HepG2 (cell line): Measurements from ENCODE around the gene SPAG4. TPM values are rescaled to one million over a fixed set of nuclear protein-coding genes. Genes with fewer than 3 reads are reported as not detected.

Experiments used
- ATRX ChIP-seq: sonication (generic); formaldehyde crosslinking; IDR thresholded peaks from 2 replicates; pipeline ENCODE4 v1.4.0; 2020; ENCODE audit warnings: missing genetic modification reagents, borderline replicate concordance
- FIP1L1 ChIP-seq: fragments of 200-400 bp; formaldehyde crosslinking; IDR thresholded peaks from 2 replicates; pipeline ENCODE4 v1.6.1; 2018; ENCODE audit warnings: low read depth, mild to moderate bottlenecking, low read length, moderate library complexity, borderline replicate concordance; ENCODE audit not compliant: insufficient read depth
- FOXA3 ChIP-seq: IDR thresholded peaks from 2 replicates; pipeline ENCODE4 v1.6.1; 2016; ENCODE audit warnings: missing genetic modification reagents, missing compliant biosample characterization
- IKZF1 ChIP-seq: fragments of 450-650 bp; IDR thresholded peaks from 2 replicates; pipeline ENCODE4 v1.7.1; 2016
- IKZF4 ChIP-seq: sonication (generic); formaldehyde crosslinking; IDR thresholded peaks from 2 replicates; pipeline ENCODE4 v1.5.1; 2020; ENCODE audit warnings: borderline replicate concordance, mild to moderate bottlenecking, low read depth, missing genetic modification reagents; ENCODE audit errors: not compliant biosample characterization
- NAIF1 ChIP-seq: sonication (generic); formaldehyde crosslinking; IDR thresholded peaks from 2 replicates; pipeline ENCODE4 v1.5.0; 2020; ENCODE audit warnings: mild to moderate bottlenecking, missing genetic modification reagents, borderline replicate concordance
- NPAS2 ChIP-seq: sonication (generic); formaldehyde crosslinking; IDR thresholded peaks from 2 replicates; pipeline ENCODE4 v1.8.0; 2022; ENCODE audit warnings: mild to moderate bottlenecking, missing genetic modification reagents, borderline replicate concordance
- PCBP2 ChIP-seq: fragments of 200-400 bp; formaldehyde crosslinking; optimal IDR thresholded peaks from 2 replicates; pipeline ENCODE3; 2018; ENCODE audit warnings: low read length, low read depth; ENCODE audit not compliant: poor library complexity, severe bottlenecking
- PHF5A ChIP-seq: IDR thresholded peaks from one replicate; pipeline ENCODE4 v1.6.1; 2018; ENCODE audit warnings: low read depth, missing genetic modification reagents; ENCODE audit not compliant: unreplicated experiment
- PITX1 ChIP-seq: sonication (generic); formaldehyde crosslinking; IDR thresholded peaks from 2 replicates; pipeline ENCODE4 v1.5.1; 2020; ENCODE audit warnings: mild to moderate bottlenecking, missing genetic modification reagents
- RXRA ChIP-seq: sonication (generic); formaldehyde crosslinking; IDR thresholded peaks from 2 replicates; pipeline ENCODE4 v1.5.1; 2020; ENCODE audit warnings: missing genetic modification reagents
- SMYD3 ChIP-seq: sonication (generic); formaldehyde crosslinking; IDR thresholded peaks from 2 replicates; pipeline ENCODE4 v1.8.1; 2023; ENCODE audit warnings: mild to moderate bottlenecking, missing genetic modification reagents
- SP140L ChIP-seq: sonication (generic); formaldehyde crosslinking; IDR thresholded peaks from 2 replicates; pipeline ENCODE4 v1.4.0; 2020; ENCODE audit warnings: missing genetic modification reagents, borderline replicate concordance
- ZBTB7A ChIP-seq: sonication (generic); formaldehyde crosslinking; IDR thresholded peaks from 2 replicates; pipeline ENCODE4 v1.8.0; 2022; ENCODE audit warnings: mild to moderate bottlenecking, missing genetic modification reagents
- ZFP62 ChIP-seq: sonication (generic); formaldehyde crosslinking; IDR thresholded peaks from 2 replicates; pipeline ENCODE4 v1.4.0; 2020; ENCODE audit warnings: missing genetic modification reagents
- ZNF230 ChIP-seq: sonication (generic); formaldehyde crosslinking; IDR thresholded peaks from 2 replicates; pipeline ENCODE4 v1.4.0; 2020; ENCODE audit warnings: mild to moderate bottlenecking, missing genetic modification reagents
- ZNF577 ChIP-seq: sonication (generic); formaldehyde crosslinking; IDR thresholded peaks from 2 replicates; pipeline ENCODE4 v1.4.0; 2020; ENCODE audit warnings: mild to moderate bottlenecking, low read depth, missing genetic modification reagents, borderline replicate concordance
- ZSCAN12 ChIP-seq: sonication (generic); formaldehyde crosslinking; IDR thresholded peaks from 2 replicates; pipeline ENCODE4 v1.9.0; 2021; ENCODE audit warnings: mild to moderate bottlenecking, missing genetic modification reagents
- polyA plus RNA-seq, 8 experiments: library from polyadenylated mRNA; depleted of rRNA in 3 of 8; stranded (reverse) in 7 of 8; unstranded in 1 of 8; fragments of >200 nt; fragmentation: Illumina TruSeq in 4 of 8; extraction: Trizol in 4 of 8; gene quantifications; 2 replicates each; pipeline versions ENCODE4 v1.2.1 to v1.2.3, GENCODE V29; 2011 to 2016; ENCODE audit warnings: low read depth in 4 of 8, missing spikeins in 1 of 8, mixed read lengths in 1 of 8; ENCODE audit not compliant: insufficient read depth in 1 of 8
- total RNA-seq, 5 experiments: library from RNA; depleted of rRNA; stranded (reverse); fragments of >200 nt; fragmentation: Illumina TruSeq; extraction: Trizol; gene quantifications; 2 replicates each; pipeline ENCODE4 v1.2.3, GENCODE V29; 2016; ENCODE audit warnings: low read depth in 1 of 5
- TF ChIP-seq, protein P1 (sequence below): IDR thresholded peaks from 2 replicates; pipeline ENCODE4 v1.6.1; 2016; ENCODE audit warnings: mild to moderate bottlenecking, missing biosample characterization, missing genetic modification reagents
- TF ChIP-seq, protein P2 (sequence below): sonication (generic); formaldehyde crosslinking; IDR thresholded peaks from 2 replicates; pipeline ENCODE4 v1.8.0; 2022; ENCODE audit warnings: missing genetic modification reagents, low read depth, mild to moderate bottlenecking, borderline replicate concordance
- TF ChIP-seq, protein P3 (sequence below): sonication (generic); formaldehyde crosslinking; IDR thresholded peaks from 2 replicates; pipeline ENCODE4 v1.5.1; 2020; ENCODE audit warnings: missing genetic modification reagents, mild to moderate bottlenecking, borderline replicate concordance
- TF ChIP-seq, protein P4 (sequence below): sonication (generic); formaldehyde crosslinking; conservative IDR thresholded peaks from 2 replicates; pipeline ENCODE4 v1.8.0; 2022; ENCODE audit warnings: missing genetic modification reagents
- TF ChIP-seq, protein P5 (sequence below): sonication (generic); formaldehyde crosslinking; IDR thresholded peaks from 2 replicates; pipeline ENCODE4 v1.5.0; 2020; ENCODE audit warnings: missing genetic modification reagents, mild to moderate bottlenecking, borderline replicate concordance

The SPAG4 gene
- total and polyA plus RNA-seq, 2 of the 13 experiments (the other 11 are each of a cell fraction or from before 2014, with no cell fraction given): 5.8 to 137 TPM

DNA sequence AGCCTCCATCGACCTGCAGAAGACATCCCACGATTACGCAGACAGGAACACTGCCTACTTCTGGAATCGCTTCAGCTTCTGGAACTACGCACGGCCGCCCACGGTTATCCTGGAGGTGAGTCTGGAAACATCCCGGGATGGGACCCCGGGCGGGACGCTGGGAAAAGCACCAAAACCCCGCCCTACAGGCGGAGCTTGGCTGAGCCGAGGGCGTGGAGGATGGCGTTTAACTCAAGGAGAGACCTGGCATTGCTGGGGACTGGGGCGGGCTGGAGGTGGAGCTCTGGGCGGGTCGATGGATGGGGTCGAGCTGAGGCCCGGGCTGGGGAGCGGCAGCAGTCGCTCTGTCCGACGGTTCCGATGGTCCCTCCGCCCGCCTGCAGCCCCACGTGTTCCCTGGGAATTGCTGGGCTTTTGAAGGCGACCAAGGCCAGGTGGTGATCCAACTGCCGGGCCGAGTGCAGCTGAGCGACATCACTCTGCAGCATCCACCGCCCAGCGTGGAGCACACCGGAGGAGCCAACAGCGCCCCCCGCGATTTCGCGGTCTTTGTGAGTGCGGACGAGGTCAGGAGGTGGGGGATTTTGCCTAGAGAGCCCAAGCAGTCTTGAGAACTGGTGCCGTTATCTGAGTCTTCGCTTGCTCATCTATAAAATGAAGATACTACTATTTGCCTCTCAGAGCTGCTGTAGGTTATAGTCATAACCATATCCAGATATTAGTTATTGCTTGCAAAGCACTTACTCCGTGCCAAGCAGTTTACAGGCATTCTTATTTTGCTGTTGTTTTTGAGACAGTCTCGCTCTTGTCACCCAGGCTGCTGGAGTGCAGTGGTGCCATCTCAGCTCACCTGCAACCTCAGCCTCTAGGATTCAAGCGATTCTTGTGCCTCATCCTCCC, 3.8 kb downstream of the SPAG4 start (continued):
- peak; percentile 68 for TF ChIP-seq FOXA3 (CRISPR knock-in tag)
- peak; percentile 92; the same call in 1 of the 2 replicates for TF ChIP-seq SP140L (CRISPR knock-in tag)
- TF ChIP-seq RXRA (CRISPR knock-in tag): peak; percentile 89
- 0 out of 2 replicates have a peak, but pooled peaks have one; percentile 49 for TF ChIP-seq ZSCAN12 (CRISPR knock-in tag)
- no peak for TF ChIP-seq PCBP2
- no peak for TF ChIP-seq SMYD3 (CRISPR knock-in tag)
- TF ChIP-seq, protein P1, sequence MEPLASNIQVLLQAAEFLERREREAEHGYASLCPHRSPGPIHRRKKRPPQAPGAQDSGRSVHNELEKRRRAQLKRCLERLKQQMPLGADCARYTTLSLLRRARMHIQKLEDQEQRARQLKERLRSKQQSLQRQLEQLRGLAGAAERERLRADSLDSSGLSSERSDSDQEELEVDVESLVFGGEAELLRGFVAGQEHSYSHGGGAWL: peak; percentile 88
- peak; percentile 87; the same call in 1 of the 2 replicates for TF ChIP-seq FIP1L1
- no peak for TF ChIP-seq ZFP62 (CRISPR knock-in tag)
- TF ChIP-seq PHF5A: peak; percentile 83
- TF ChIP-seq, protein P2, sequence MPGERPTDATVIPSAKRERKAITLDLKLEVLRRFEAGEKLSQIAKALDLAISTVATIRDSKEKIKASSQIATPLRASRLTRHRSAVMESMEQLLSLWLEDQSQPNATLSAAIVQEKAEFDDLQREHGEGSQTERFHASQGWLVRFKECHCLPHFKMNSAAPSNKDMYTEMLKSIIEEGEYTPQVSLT (CRISPR knock-in tag): peak; percentile 96
- no peak for TF ChIP-seq NPAS2 (CRISPR knock-in tag)
- TF ChIP-seq, protein P3, sequence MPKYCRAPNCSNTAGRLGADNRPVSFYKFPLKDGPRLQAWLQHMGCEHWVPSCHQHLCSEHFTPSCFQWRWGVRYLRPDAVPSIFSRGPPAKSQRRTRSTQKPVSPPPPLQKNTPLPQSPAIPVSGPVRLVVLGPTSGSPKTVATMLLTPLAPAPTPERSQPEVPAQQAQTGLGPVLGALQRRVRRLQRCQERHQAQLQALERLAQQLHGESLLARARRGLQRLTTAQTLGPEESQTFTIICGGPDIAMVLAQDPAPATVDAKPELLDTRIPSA (CRISPR knock-in tag): peak; percentile 96
- peak; percentile 93 for TF ChIP-seq ZBTB7A (CRISPR knock-in tag)
- peak; percentile 89 for TF ChIP-seq PITX1 (CRISPR knock-in tag)
- TF ChIP-seq ZNF577: no peak
- TF ChIP-seq ATRX (CRISPR knock-in tag): peak; percentile 74; the same call in 1 of the 2 replicates
- peak; percentile 97 for TF ChIP-seq IKZF4 (CRISPR knock-in tag)
- TF ChIP-seq NAIF1 (CRISPR knock-in tag): no peak
- TF ChIP-seq ZNF230: peak; percentile 94; the same call in 1 of the 2 replicates
- no peak for TF ChIP-seq IKZF1
- TF ChIP-seq, protein P4, sequence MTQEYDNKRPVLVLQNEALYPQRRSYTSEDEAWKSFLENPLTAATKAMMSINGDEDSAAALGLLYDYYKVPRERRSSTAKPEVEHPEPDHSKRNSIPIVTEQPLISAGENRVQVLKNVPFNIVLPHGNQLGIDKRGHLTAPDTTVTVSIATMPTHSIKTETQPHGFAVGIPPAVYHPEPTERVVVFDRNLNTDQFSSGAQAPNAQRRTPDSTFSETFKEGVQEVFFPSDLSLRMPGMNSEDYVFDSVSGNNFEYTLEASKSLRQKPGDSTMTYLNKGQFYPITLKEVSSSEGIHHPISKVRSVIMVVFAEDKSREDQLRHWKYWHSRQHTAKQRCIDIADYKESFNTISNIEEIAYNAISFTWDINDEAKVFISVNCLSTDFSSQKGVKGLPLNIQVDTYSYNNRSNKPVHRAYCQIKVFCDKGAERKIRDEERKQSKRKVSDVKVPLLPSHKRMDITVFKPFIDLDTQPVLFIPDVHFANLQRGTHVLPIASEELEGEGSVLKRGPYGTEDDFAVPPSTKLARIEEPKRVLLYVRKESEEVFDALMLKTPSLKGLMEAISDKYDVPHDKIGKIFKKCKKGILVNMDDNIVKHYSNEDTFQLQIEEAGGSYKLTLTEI (CRISPR knock-in tag): no peak
- TF ChIP-seq, protein P5, sequence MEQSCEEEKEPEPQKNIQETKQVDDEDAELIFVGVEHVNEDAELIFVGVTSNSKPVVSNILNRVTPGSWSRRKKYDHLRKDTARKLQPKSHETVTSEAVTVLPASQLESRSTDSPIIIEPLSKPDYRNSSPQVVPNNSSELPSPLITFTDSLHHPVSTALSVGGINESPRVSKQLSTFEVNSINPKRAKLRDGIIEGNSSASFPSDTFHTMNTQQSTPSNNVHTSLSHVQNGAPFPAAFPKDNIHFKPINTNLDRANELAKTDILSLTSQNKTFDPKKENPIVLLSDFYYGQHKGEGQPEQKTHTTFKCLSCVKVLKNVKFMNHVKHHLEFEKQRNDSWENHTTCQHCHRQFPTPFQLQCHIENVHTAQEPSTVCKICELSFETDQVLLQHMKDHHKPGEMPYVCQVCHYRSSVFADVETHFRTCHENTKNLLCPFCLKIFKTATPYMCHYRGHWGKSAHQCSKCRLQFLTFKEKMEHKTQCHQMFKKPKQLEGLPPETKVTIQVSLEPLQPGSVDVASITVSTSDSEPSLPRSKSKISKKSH (CRISPR knock-in tag): peak; percentile 97
